Vagina (tissue), 2 donors: ENCODE measurements around the gene RGMB. TPM values are rescaled to one million over a fixed set of nuclear protein-coding genes. Genes with fewer than 3 reads are reported as not detected.
A peak's percentile ranks its signal among the peaks of the same experiment; 100 is the strongest.

Source experiments
- DNase-seq, 2 donors: peaks; one replicate each; pipeline ENCODE4 v3.0.0-alpha.2; 2017; ENCODE audit errors: extremely low spot score in 2 of 2
- H3K27ac ChIP-seq: fragments of 200-600 bp; sonication (generic); one replicate; pipeline ENCODE4 v1.5.1; 2019
- H3K27me3 ChIP-seq: fragments of 200-600 bp; sonication (generic); one replicate; pipeline ENCODE4 v1.5.1; 2019
- H3K36me3 ChIP-seq, 2 donors: fragments of 200-600 bp; sonication (generic); one replicate each; pipeline ENCODE4 v1.5.1; 2017 to 2019
- H3K4me1 ChIP-seq: fragments of 200-600 bp; sonication (generic); one replicate; pipeline ENCODE4 v1.5.1; 2019
- H3K4me3 ChIP-seq, 2 donors: fragments of 200-600 bp; sonication (generic); 1 replicate in 1 of 2; 2 replicates in 1 of 2; pipeline ENCODE4 v1.5.1; 2016 to 2019
- H3K9me3 ChIP-seq: fragments of 200-600 bp; sonication (generic); one replicate; pipeline ENCODE4 v1.5.1; 2019
- CTCF ChIP-seq, 3 experiments: fragments of 450-650 bp in 2 of 3; fragments of 200-600 bp in 1 of 3; sonication (generic) in 1 of 3; IDR thresholded peaks; one replicate each; pipeline ENCODE4 v1.5.1; 2017 to 2019; ENCODE audit warnings: antibody characterized with exemption in 3 of 3, mild to moderate bottlenecking in 2 of 3, moderate library complexity in 2 of 3
- POLR2A ChIP-seq, 2 donors: fragments of 450-650 bp; IDR thresholded peaks; one replicate each; pipeline ENCODE4 v1.6.1; 2017; ENCODE audit warnings: antibody characterized with exemption in 2 of 2, mild to moderate bottlenecking in 2 of 2, moderate library complexity in 2 of 2
- POLR2AphosphoS5 ChIP-seq, 2 donors: sonication (generic); formaldehyde crosslinking; IDR thresholded peaks; one replicate each; pipeline ENCODE4 v1.9.0; 2017; ENCODE audit warnings: antibody characterized with exemption in 2 of 2, mild to moderate bottlenecking in 2 of 2, low read depth in 1 of 2; ENCODE audit not compliant: insufficient read depth in 1 of 2
- intact Hi-C: fragments of 100-400 bp; cut with DNase I; formaldehyde crosslinking; loops from one replicate; pipeline ENCODE4 v1.15.1; 2023
- total RNA-seq: library from RNA; depleted of rRNA; stranded (reverse); fragments of >200 nt; gene quantifications from one replicate; pipeline ENCODE4 v1.2.3, GENCODE V29; 2016

The RGMB gene
- total RNA-seq, 1 donor from 2014 or later: 39.0 TPM

GRCh38 chr5:98786191-98786853 lies 12.9 kb downstream of the RGMB start:
- no peak overlapping the region for H3K4me3 ChIP-seq
- no peaks in the 10 kb centered on the region for H3K9me3 ChIP-seq
- no peaks in the 10 kb centered on the region for H3K36me3 ChIP-seq
- intact Hi-C loops: no loop called here
- no peak overlapping the region for H3K27ac ChIP-seq
- no peak for TF ChIP-seq CTCF (IDR thresholded peaks at IDR 0.05)
- TF ChIP-seq POLR2AphosphoS5 (IDR thresholded peaks at IDR 0.05; ENCODE audit: insufficient read depth in 1 of 2, low read depth in 1 of 2): peak in 1 of 2 donors; percentile 26
- no peaks in the 10 kb centered on the region for H3K27me3 ChIP-seq
- DNase-seq: no peak
- peaks cover 72% of the 10 kb centered on the region for H3K4me1 ChIP-seq

GRCh38 chr5:98787131-98787719 lies 13.8 kb downstream of the RGMB start:
- H3K36me3 ChIP-seq: no peaks in the 10 kb centered on the region
- intact Hi-C loops: no loop called here
- H3K4me1 ChIP-seq: peaks cover 66% of the 10 kb centered on the region
- no peaks in the 10 kb centered on the region for H3K9me3 ChIP-seq
- TF ChIP-seq CTCF (IDR thresholded peaks at IDR 0.05) (no peak), POLR2A (IDR thresholded peaks at IDR 0.05) (no peak), POLR2AphosphoS5 (IDR thresholded peaks at IDR 0.05; ENCODE audit: insufficient read depth in 1 of 2, low read depth in 1 of 2) (no peak)
- peak overlapping the region; percentile 22 for H3K27ac ChIP-seq
- DNase-seq: no peak
- no peaks in the 10 kb centered on the region for H3K27me3 ChIP-seq
- H3K4me3 ChIP-seq: no peak overlapping the region

- H3K36me3 ChIP-seq: no peaks in the 10 kb centered on the region
- no peaks in the 10 kb centered on the region for H3K9me3 ChIP-seq
- DNase-seq: no peak
- intact Hi-C loops: no loop called here
- no peaks in the 10 kb centered on the region for H3K27me3 ChIP-seq
- TF ChIP-seq CTCF (IDR thresholded peaks at IDR 0.05) (no peak), POLR2AphosphoS5 (IDR thresholded peaks at IDR 0.05; ENCODE audit: insufficient read depth in 1 of 2, low read depth in 1 of 2) (no peak), POLR2A (IDR thresholded peaks at IDR 0.05) (no peak)
- H3K4me3 ChIP-seq: no peak overlapping the region
- peaks cover 61% of the 10 kb centered on the region for H3K4me1 ChIP-seq
- no peak overlapping the region for H3K27ac ChIP-seq
These were observed 15.6 kb downstream of the RGMB start for GRCh38 chr5:98789029-98789428.

GRCh38 chr5:98791001-98791519 lies 17.6 kb downstream of the RGMB start:
- Histone ChIP-seq H3K27me3 (no peaks in the 10 kb centered on the region), H3K36me3 (no peaks in the 10 kb centered on the region), H3K4me1 (peaks cover 40% of the 10 kb centered on the region), H3K4me3 (no peak overlapping the region), H3K9me3 (no peaks in the 10 kb centered on the region), H3K27ac (no peak overlapping the region)
- no peak for DNase-seq
- intact Hi-C loops: no loop called here
- TF ChIP-seq CTCF (IDR thresholded peaks at IDR 0.05) (no peak), POLR2AphosphoS5 (IDR thresholded peaks at IDR 0.05; ENCODE audit: insufficient read depth in 1 of 2, low read depth in 1 of 2) (no peak), POLR2A (IDR thresholded peaks at IDR 0.05) (no peak)
